Stomach smooth muscle (tissue), 2 donors: ENCODE measurements around the gene NEURL4.

Experiments used
- H3K27ac ChIP-seq: one replicate; pipeline ENCODE4 v1.7.0; 2013; ENCODE audit warnings: mild to moderate bottlenecking, low read length, inconsistent platforms
- H3K27me3 ChIP-seq, 2 donors: one replicate each; pipeline ENCODE4 v1.7.0; 2013; ENCODE audit warnings: low read length in 2 of 2; ENCODE audit not compliant: insufficient read depth in 2 of 2, control insufficient read depth in 1 of 2
- H3K36me3 ChIP-seq, 2 donors: one replicate each; pipeline ENCODE4 v1.7.0; 2013; ENCODE audit warnings: low read length in 2 of 2; ENCODE audit not compliant: control insufficient read depth in 2 of 2, insufficient read depth in 2 of 2
- H3K4me1 ChIP-seq: one replicate; pipeline ENCODE4 v1.7.0; 2013; ENCODE audit warnings: low read length; ENCODE audit not compliant: control insufficient read depth, insufficient read depth
- H3K4me3 ChIP-seq, 2 donors: one replicate each; pipeline ENCODE4 v1.7.0; 2013; ENCODE audit warnings: low read length in 2 of 2
- H3K9ac ChIP-seq, 2 donors: one replicate each; pipeline ENCODE4 v1.7.0; 2013; ENCODE audit warnings: low read length in 2 of 2, mild to moderate bottlenecking in 1 of 2
- H3K9me3 ChIP-seq, 2 donors: one replicate each; pipeline ENCODE4 v1.7.0; 2013; ENCODE audit warnings: low read length in 2 of 2; ENCODE audit not compliant: control insufficient read depth in 2 of 2
- donor health status: healthy.
- donor health status: Pancreatic carcinoma.

The NEURL4 gene

DNA sequence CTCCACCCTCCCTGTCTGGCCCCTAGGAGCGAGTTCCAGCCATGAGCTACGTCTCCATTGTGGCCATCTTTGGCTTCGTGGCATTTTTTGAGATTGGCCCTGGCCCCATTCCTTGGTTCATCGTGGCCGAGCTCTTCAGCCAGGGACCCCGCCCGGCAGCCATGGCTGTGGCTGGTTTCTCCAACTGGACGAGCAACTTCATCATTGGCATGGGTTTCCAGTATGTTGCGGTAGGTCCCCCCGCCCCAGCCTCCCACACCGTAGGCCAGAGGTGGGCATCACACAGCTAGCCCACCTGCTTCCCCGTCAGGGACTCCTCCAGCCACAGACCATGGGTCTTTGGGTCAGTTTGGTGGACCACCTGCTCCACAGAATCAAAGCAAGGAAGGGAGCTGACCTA is 43.5 kb downstream of the NEURL4 start:
- Histone ChIP-seq H3K36me3 (peaks cover 26 to 31% of the 10 kb centered on the region in 2 donors), H3K9ac (no peak overlapping the region), H3K9me3 (no peaks in the 10 kb centered on the region), H3K4me1 (peaks cover 54% of the 10 kb centered on the region), H3K27ac (peak overlapping the region; percentile 93), H3K27me3 (no peaks in the 10 kb centered on the region), H3K4me3 (no peak overlapping the region)

DNA sequence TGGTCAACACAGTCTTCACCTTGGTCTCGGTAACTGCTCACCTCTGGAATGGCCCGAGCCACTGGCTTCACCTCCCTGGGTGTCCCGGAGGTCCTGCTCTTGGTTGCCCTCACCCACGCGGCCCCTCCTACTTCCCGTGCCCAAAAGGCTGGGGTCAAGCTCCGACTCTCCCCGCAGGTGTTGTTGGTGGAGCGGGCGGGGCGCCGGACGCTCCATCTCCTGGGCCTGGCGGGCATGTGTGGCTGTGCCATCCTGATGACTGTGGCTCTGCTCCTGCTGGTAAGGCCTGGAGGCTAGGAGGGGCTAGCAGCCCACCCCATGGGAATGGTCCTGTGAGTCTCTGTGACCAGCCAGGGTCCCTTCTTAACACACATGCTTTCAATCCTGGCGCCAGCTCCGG is 44.2 kb downstream of the NEURL4 start:
- H3K4me3 ChIP-seq: no peak overlapping the region
- peaks cover 56% of the 10 kb centered on the region for H3K4me1 ChIP-seq
- H3K27me3 ChIP-seq: no peaks in the 10 kb centered on the region
- peaks cover 26 to 31% of the 10 kb centered on the region in 2 donors for H3K36me3 ChIP-seq
- peak overlapping the region; percentile 93 for H3K27ac ChIP-seq
- H3K9me3 ChIP-seq: no peaks in the 10 kb centered on the region
- no peak overlapping the region for H3K9ac ChIP-seq

DNA sequence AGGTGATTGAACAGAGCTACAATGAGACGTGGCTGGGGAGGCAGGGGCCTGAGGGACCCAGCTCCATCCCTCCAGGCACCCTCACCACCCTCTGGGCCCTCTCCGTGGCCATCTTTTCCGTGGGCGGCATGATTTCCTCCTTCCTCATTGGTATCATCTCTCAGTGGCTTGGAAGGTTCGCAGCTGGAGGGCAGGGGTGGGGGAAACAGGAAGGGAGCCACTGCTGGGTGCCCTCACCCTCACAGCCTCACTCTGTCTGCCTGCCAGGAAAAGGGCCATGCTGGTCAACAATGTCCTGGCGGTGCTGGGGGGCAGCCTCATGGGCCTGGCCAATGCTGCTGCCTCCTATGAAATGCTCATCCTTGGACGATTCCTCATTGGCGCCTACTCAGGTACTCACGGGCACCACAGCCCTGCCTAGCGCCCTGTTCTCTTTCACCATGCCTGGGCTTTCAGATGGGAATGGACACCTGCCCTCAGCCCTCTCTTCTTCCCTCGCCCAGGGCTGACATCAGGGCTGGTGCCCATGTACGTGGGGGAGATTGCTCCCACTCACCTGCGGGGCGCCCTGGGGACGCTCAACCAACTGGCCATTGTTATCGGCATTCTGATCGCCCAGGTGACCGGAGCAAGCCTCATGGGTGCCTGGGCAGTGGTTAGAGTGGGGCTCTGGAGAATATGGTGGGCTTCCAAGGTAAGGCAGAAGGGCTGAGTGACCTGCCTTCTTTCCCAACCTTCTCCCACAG is 45.5 kb downstream of the NEURL4 start:
- peaks cover 53% of the 10 kb centered on the region for H3K4me1 ChIP-seq
- peak overlapping the region; percentile 70 to 90 for H3K9ac ChIP-seq
- H3K27ac ChIP-seq: peak overlapping the region; percentile 93
- no peaks in the 10 kb centered on the region for H3K9me3 ChIP-seq
- H3K36me3 ChIP-seq: peaks cover 26 to 31% of the 10 kb centered on the region in 2 donors
- peak overlapping the region; percentile 75 to 84 for H3K4me3 ChIP-seq
- H3K27me3 ChIP-seq: no peaks in the 10 kb centered on the region

- Histone ChIP-seq H3K4me1 (peaks cover 53% of the 10 kb centered on the region), H3K36me3 (peaks cover 26 to 31% of the 10 kb centered on the region in 2 donors), H3K27ac (peak overlapping the region; percentile 93), H3K9ac (peak overlapping the region; percentile 70 to 90), H3K9me3 (no peaks in the 10 kb centered on the region), H3K27me3 (no peaks in the 10 kb centered on the region), H3K4me3 (peak overlapping the region; percentile 75 to 84)
These were observed 46.3 kb downstream of the NEURL4 start for GRCh38 chr17:7282752-7283321.

DNA sequence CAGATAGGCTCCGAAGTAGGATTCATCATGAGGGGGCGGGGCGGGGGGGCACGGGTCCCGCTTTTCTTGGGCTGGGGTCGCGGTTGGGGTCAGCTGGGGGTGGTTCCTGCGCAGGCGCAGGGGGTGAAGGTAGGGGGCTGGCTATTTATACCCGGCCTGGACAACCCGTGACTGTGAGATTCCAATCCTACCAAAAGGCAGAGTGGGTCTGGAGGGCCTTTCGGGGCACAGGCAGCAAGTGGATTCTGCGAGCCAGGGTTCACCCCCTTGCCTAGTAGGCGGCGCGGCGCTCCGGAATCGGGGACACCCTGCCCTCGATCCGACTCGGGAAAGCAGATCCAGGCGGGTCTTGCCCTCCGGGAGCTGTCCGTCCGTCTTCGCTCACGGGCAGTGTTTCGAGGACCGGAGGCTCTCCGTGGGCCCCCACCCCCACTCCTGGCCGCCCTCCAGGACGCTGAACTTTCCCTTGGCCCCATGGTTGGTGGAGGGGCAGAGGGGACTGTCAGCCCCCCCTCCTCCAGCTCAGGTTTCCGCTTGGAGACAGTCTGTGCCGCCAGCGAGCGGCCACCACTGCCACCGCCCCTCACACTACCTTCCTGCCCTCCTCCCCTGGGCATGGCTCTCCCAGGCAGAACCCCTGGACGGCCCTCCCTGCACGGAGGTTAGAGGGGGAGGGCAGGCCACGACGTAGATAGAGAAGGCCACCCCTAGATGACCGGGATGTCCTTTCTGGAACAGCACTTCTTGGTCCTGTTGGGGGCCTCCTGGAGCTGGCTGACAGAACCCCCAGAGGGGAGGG is 47.0 kb downstream of the NEURL4 start:
- peak overlapping the region; percentile 93 for H3K27ac ChIP-seq
- H3K4me1 ChIP-seq: peaks cover 53% of the 10 kb centered on the region
- H3K27me3 ChIP-seq: no peaks in the 10 kb centered on the region
- peak overlapping the region; percentile 75 to 84 for H3K4me3 ChIP-seq
- H3K9me3 ChIP-seq: no peaks in the 10 kb centered on the region
- H3K36me3 ChIP-seq: peaks cover 26 to 31% of the 10 kb centered on the region in 2 donors
- H3K9ac ChIP-seq: peak overlapping the region; percentile 70 to 90

GRCh38 chr17:7281074-7281952 is 47.8 kb downstream of the NEURL4 start, which contains the start of gene SLC2A4:
Gene SLC2A4, plus strand, starts transcription at chr17:7281718. Its CDS starts 217 bp downstream, at chr17:7281935.
- peaks cover 53% of the 10 kb centered on the region for H3K4me1 ChIP-seq
- H3K27ac ChIP-seq: peak within 1 kb of the TSS; percentile 93
- H3K9ac ChIP-seq: peak within 1 kb of the TSS; percentile 71 to 90
- H3K9me3 ChIP-seq: no peaks in the 10 kb centered on the region
- peak within 1 kb of the TSS; percentile 75 to 84 for H3K4me3 ChIP-seq
- H3K36me3 ChIP-seq: peaks cover 24 to 26% of the 10 kb centered on the region in 2 donors
- H3K27me3 ChIP-seq: no peaks in the 10 kb centered on the region

DNA sequence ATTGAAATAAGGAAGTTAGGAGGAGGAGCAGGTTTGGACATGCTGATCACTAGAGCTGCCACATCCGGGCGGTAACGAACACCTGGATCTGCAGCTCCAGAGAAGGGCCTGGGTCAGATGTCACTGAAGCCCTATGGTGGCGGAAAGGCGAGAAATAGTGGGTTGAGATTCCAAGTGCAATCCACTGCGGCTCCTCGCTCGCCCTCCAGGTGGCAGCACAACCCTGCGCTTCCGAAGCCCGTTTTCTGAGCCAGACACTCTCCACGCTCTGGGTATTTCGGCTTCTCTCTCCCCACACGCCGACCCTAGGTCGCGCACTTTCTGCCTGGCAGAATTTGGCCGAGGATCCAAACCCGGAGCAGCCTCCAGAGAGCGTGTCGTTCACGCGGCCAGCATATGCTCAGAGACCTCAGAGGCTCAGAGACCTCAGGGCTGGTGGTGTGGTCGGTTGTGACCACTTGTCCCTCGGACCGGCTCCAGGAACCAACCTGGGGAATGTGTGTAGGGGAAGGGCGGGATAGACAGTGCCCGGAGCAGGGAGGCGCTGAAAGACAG is 48.5 kb downstream of the NEURL4 start:
- H3K4me1 ChIP-seq: peaks cover 49% of the 10 kb centered on the region
- H3K36me3 ChIP-seq: peaks cover 17 to 20% of the 10 kb centered on the region in 2 donors
- peak overlapping the region; percentile 71 to 84 for H3K4me3 ChIP-seq
- no peaks in the 10 kb centered on the region for H3K9me3 ChIP-seq
- H3K9ac ChIP-seq: peak overlapping the region; percentile 68 to 71
- peak overlapping the region; percentile 93 for H3K27ac ChIP-seq
- H3K27me3 ChIP-seq: no peaks in the 10 kb centered on the region

DNA sequence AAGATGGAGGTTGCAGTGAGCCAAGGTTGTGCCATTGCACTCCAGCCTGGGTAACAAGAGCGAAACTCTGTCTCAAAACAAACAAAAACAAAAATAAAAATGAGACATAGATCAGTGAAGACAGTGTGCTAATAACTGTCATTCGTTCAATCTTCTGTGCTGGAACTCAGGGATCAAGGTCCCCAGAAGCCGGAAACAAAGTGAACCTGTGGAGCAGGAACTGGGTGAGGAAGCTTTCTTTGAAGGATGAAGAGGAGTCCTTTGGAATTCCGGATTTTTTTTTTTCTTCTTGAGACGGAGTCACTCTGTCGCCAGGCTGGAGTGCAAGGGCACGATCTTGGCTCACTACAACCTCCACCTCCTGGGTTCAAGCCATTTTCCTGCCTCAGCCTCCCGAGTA is 49.7 kb downstream of the NEURL4 start:
- Histone ChIP-seq H3K27me3 (no peaks in the 10 kb centered on the region), H3K4me1 (peaks cover 38% of the 10 kb centered on the region), H3K27ac (no peak overlapping the region), H3K36me3 (peaks cover 5 to 8% of the 10 kb centered on the region in 2 donors), H3K4me3 (no peak overlapping the region), H3K9ac (no peak overlapping the region), H3K9me3 (no peaks in the 10 kb centered on the region)

DNA sequence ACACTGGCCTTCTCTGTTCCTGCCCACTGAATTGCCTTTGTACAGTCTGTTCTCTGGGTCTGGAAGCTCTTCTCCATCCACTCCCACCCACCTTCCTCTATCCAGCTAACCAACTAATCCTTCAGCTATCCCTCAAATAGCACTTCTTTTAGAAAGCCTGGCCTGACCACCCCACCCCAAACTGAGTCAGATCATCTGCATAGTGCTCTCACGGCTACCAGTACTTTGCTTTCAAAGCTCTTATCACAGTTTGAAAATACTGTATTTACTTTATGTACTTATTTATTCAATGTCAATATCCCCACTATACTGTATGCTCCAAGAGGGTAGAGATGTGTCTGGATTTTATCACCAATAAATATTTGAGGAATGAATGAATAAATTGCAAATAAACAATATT is 62.4 kb downstream of the NEURL4 start:
- H3K4me1 ChIP-seq: peaks cover 10% of the 10 kb centered on the region
- H3K36me3 ChIP-seq: no peaks in the 10 kb centered on the region
- no peak overlapping the region for H3K4me3 ChIP-seq
- no peak overlapping the region for H3K27ac ChIP-seq
- peaks cover 20 to 24% of the 10 kb centered on the region in 2 donors for H3K27me3 ChIP-seq
- H3K9ac ChIP-seq: no peak overlapping the region
- H3K9me3 ChIP-seq: no peaks in the 10 kb centered on the region
